SK-N-SH (cell line): ENCODE results near the gene SHISAL1.

Source experiments
- CHD2 ChIP-seq: fragments of 150-350 bp; IDR thresholded peaks from 2 replicates; pipeline ENCODE4 v1.6.1; 2018; ENCODE audit warnings: low read length; ENCODE audit not compliant: partially characterized antibody
- EP300 ChIP-seq, 2 experiments: IDR thresholded peaks; 2 replicates each; pipeline versions ENCODE4 v1.4.0 to v1.6.1; 2012; ENCODE audit warnings: borderline replicate concordance in 1 of 2, low read depth in 1 of 2, low read length in 1 of 2
- GATA2 ChIP-seq: sonication (generic); formaldehyde crosslinking; IDR thresholded peaks from 2 replicates; pipeline ENCODE4 v1.5.0; 2020; ENCODE audit warnings: mild to moderate bottlenecking, missing genetic modification reagents
- MXI1 ChIP-seq: IDR thresholded peaks from 2 replicates; pipeline ENCODE4 v1.6.1; 2012; ENCODE audit warnings: mild to moderate bottlenecking, low read depth, low read length, improper control_type of control experiment
- POLR2AphosphoS5 ChIP-seq: IDR thresholded peaks from 2 replicates; pipeline ENCODE4 v1.6.1; 2012; ENCODE audit warnings: low read depth, low read length
- SIN3A ChIP-seq: IDR thresholded peaks from 2 replicates; pipeline ENCODE4 v1.6.1; 2012; ENCODE audit warnings: low read depth, mild to moderate bottlenecking, low read length, moderate library complexity, borderline replicate concordance
- TAF1 ChIP-seq: IDR thresholded peaks from 2 replicates; pipeline ENCODE4 v1.6.1; 2012; ENCODE audit warnings: low read depth, mild to moderate bottlenecking, low read length, moderate library complexity, borderline replicate concordance
- TCF12 ChIP-seq: IDR thresholded peaks from 2 replicates; pipeline ENCODE4 v1.4.0; 2012
- TF ChIP-seq, protein P1 (sequence below): fragments of 200-600 bp; sonication (generic); IDR thresholded peaks from 2 replicates; pipeline ENCODE4 v1.6.1; 2017; ENCODE audit warnings: antibody characterized with exemption, mild to moderate bottlenecking, moderate library complexity
- TF ChIP-seq, protein P2 (sequence below): fragments of 150-350 bp; IDR thresholded peaks from 2 replicates; pipeline ENCODE4 v1.6.1; 2017; ENCODE audit warnings: antibody characterized with exemption, low read length, low read depth, borderline replicate concordance
- TF ChIP-seq, protein P3 (sequence below): IDR thresholded peaks from 2 replicates; pipeline ENCODE4 v1.4.0; 2012; ENCODE audit warnings: low read depth
- TF ChIP-seq, protein P4 (sequence below): IDR thresholded peaks from 2 replicates; pipeline ENCODE4 v1.6.1; 2012; ENCODE audit warnings: mild to moderate bottlenecking, low read depth, low read length, moderate library complexity
- TF ChIP-seq, protein P5 (sequence below): IDR thresholded peaks from 2 replicates; pipeline ENCODE4 v1.4.0; 2012; ENCODE audit warnings: low read depth, borderline replicate concordance
- TF ChIP-seq, protein P6 (sequence below): IDR thresholded peaks from 2 replicates; pipeline ENCODE4 v1.4.0; 2012; ENCODE audit warnings: low read depth, borderline replicate concordance

DNA sequence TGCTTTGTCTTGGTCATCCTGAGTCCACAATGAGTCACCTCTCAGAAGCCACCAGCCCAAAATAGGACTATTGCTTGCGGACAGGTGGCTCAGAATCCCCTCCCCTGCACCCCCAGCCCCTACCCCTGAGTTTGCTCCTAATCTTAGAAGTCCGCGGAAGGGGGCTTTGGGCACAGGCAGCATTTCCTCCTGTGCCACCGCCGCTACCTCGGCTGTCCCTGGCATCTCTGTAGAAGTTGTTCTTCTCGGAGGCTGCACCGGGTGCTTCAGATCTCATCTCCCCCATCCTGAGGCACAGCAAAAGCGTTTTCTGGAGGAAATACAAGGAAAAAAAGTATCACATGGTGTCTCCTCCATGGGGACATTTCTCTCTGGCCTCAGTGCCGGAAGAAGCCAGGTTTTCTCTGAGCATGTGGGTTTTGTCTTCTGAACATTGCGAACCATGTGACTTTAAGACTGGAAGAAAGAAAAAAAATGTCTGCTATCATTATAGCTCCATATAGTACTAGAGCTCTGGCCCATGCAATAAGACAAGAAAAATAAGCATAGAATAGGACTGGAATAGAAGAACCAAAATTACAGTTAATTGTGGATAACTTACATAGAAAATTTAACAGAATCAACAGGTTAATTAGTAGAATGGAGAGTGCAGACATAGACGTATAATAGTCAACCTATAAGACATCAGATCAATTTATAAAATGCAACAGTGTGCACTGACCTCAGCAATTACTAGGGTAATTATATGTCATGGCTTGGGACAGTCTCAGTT, 63.2 kb downstream of the SHISAL1 start:
- TF ChIP-seq POLR2AphosphoS5 (no peak), CHD2 (no peak), SIN3A (no peak), TAF1 (no peak), GATA2 (CRISPR knock-in tag) (no peak), MXI1 (no peak), EP300 (IDR thresholded peaks at IDR 0.05; ENCODE audit: borderline replicate concordance in 1 of 2, low read depth in 1 of 2, low read length in 1 of 2) (no peak), TCF12 (no peak)
- TF ChIP-seq, protein P1, sequence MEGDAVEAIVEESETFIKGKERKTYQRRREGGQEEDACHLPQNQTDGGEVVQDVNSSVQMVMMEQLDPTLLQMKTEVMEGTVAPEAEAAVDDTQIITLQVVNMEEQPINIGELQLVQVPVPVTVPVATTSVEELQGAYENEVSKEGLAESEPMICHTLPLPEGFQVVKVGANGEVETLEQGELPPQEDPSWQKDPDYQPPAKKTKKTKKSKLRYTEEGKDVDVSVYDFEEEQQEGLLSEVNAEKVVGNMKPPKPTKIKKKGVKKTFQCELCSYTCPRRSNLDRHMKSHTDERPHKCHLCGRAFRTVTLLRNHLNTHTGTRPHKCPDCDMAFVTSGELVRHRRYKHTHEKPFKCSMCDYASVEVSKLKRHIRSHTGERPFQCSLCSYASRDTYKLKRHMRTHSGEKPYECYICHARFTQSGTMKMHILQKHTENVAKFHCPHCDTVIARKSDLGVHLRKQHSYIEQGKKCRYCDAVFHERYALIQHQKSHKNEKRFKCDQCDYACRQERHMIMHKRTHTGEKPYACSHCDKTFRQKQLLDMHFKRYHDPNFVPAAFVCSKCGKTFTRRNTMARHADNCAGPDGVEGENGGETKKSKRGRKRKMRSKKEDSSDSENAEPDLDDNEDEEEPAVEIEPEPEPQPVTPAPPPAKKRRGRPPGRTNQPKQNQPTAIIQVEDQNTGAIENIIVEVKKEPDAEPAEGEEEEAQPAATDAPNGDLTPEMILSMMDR = no peak
- TF ChIP-seq, protein P2, sequence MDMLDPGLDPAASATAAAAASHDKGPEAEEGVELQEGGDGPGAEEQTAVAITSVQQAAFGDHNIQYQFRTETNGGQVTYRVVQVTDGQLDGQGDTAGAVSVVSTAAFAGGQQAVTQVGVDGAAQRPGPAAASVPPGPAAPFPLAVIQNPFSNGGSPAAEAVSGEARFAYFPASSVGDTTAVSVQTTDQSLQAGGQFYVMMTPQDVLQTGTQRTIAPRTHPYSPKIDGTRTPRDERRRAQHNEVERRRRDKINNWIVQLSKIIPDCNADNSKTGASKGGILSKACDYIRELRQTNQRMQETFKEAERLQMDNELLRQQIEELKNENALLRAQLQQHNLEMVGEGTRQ = no peak
- TF ChIP-seq, protein P3, sequence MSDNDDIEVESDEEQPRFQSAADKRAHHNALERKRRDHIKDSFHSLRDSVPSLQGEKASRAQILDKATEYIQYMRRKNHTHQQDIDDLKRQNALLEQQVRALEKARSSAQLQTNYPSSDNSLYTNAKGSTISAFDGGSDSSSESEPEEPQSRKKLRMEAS = no peak
- TF ChIP-seq, protein P4, sequence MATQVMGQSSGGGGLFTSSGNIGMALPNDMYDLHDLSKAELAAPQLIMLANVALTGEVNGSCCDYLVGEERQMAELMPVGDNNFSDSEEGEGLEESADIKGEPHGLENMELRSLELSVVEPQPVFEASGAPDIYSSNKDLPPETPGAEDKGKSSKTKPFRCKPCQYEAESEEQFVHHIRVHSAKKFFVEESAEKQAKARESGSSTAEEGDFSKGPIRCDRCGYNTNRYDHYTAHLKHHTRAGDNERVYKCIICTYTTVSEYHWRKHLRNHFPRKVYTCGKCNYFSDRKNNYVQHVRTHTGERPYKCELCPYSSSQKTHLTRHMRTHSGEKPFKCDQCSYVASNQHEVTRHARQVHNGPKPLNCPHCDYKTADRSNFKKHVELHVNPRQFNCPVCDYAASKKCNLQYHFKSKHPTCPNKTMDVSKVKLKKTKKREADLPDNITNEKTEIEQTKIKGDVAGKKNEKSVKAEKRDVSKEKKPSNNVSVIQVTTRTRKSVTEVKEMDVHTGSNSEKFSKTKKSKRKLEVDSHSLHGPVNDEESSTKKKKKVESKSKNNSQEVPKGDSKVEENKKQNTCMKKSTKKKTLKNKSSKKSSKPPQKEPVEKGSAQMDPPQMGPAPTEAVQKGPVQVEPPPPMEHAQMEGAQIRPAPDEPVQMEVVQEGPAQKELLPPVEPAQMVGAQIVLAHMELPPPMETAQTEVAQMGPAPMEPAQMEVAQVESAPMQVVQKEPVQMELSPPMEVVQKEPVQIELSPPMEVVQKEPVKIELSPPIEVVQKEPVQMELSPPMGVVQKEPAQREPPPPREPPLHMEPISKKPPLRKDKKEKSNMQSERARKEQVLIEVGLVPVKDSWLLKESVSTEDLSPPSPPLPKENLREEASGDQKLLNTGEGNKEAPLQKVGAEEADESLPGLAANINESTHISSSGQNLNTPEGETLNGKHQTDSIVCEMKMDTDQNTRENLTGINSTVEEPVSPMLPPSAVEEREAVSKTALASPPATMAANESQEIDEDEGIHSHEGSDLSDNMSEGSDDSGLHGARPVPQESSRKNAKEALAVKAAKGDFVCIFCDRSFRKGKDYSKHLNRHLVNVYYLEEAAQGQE = no peak
- TF ChIP-seq, protein P5, sequence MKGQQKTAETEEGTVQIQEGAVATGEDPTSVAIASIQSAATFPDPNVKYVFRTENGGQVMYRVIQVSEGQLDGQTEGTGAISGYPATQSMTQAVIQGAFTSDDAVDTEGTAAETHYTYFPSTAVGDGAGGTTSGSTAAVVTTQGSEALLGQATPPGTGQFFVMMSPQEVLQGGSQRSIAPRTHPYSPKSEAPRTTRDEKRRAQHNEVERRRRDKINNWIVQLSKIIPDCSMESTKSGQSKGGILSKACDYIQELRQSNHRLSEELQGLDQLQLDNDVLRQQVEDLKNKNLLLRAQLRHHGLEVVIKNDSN = no peak
- TF ChIP-seq, protein P6, sequence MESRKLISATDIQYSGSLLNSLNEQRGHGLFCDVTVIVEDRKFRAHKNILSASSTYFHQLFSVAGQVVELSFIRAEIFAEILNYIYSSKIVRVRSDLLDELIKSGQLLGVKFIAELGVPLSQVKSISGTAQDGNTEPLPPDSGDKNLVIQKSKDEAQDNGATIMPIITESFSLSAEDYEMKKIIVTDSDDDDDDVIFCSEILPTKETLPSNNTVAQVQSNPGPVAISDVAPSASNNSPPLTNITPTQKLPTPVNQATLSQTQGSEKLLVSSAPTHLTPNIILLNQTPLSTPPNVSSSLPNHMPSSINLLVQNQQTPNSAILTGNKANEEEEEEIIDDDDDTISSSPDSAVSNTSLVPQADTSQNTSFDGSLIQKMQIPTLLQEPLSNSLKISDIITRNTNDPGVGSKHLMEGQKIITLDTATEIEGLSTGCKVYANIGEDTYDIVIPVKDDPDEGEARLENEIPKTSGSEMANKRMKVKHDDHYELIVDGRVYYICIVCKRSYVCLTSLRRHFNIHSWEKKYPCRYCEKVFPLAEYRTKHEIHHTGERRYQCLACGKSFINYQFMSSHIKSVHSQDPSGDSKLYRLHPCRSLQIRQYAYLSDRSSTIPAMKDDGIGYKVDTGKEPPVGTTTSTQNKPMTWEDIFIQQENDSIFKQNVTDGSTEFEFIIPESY = no peak
